HUES6 (cell line): Measurements from ENCODE around the gene PHETA1.

Source experiments
- H3K27ac ChIP-seq: 2 replicates; pipeline ENCODE4 v1.7.0; 2013; ENCODE audit warnings: low read depth, mild to moderate bottlenecking, low read length, inconsistent platforms
- H3K27me3 ChIP-seq: 2 replicates; pipeline ENCODE4 v1.6.1; 2013; ENCODE audit warnings: low read length; ENCODE audit not compliant: control insufficient read depth, insufficient read depth
- H3K36me3 ChIP-seq: 2 replicates; pipeline ENCODE4 v1.6.1; 2013; ENCODE audit warnings: low read length; ENCODE audit not compliant: control insufficient read depth, insufficient read depth
- H3K4me1 ChIP-seq: 2 replicates; pipeline ENCODE4 v1.6.1; 2013; ENCODE audit warnings: low read length; ENCODE audit not compliant: control insufficient read depth, insufficient read depth
- H3K4me3 ChIP-seq: 2 replicates; pipeline ENCODE4 v1.5.1; 2013; ENCODE audit warnings: low read depth, low read length
- H3K9ac ChIP-seq: one replicate; pipeline ENCODE4 v1.6.1; 2013; ENCODE audit warnings: mild to moderate bottlenecking, low read length
- H3K9me3 ChIP-seq: 2 replicates; pipeline ENCODE4 v1.6.1; 2013; ENCODE audit warnings: low read depth, low read length; ENCODE audit not compliant: control insufficient read depth, insufficient read depth

The PHETA1 gene

GRCh38 chr12:111313833-111314259, 55.0 kb downstream of the PHETA1 start:
- no peak overlapping the region for H3K9ac ChIP-seq
- H3K36me3 ChIP-seq = no peaks in the 10 kb centered on the region; the same call in 1 of the 2 replicates
- H3K27me3 ChIP-seq = no peaks in the 10 kb centered on the region
- H3K4me1 ChIP-seq = no peaks in the 10 kb centered on the region
- no peaks in the 10 kb centered on the region for H3K9me3 ChIP-seq
- no peak overlapping the region for H3K4me3 ChIP-seq
- H3K27ac ChIP-seq = no peak overlapping the region

DNA sequence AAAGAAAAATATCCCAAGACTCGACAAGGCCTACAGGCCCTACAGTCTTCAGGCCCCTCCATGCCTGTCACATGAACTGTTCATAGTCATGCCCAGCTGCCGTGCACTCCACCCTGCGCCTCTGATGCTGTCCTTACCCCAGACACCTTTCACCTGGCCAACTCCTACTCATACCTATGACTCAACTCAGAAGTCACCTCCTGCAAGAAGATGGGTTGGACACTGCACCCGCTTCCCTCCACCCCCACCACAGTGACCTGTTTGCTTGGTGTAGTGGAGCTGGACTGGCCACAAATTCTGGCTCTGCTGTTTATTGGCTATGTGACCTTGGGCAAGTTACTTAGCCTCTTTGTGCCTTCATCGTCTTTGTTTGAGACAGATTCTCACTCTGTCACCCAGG, 56.2 kb downstream of the PHETA1 start:
- no peak overlapping the region for H3K4me3 ChIP-seq
- no peaks in the 10 kb centered on the region for H3K4me1 ChIP-seq
- H3K27me3 ChIP-seq = no peaks in the 10 kb centered on the region
- H3K36me3 ChIP-seq = no peaks in the 10 kb centered on the region; the same call in 1 of the 2 replicates
- no peaks in the 10 kb centered on the region for H3K9me3 ChIP-seq
- no peak overlapping the region for H3K27ac ChIP-seq
- no peak overlapping the region for H3K9ac ChIP-seq

- H3K9me3 ChIP-seq = no peaks in the 10 kb centered on the region
- no peak overlapping the region for H3K4me3 ChIP-seq
- no peak overlapping the region for H3K27ac ChIP-seq
- H3K9ac ChIP-seq = no peak overlapping the region
- H3K27me3 ChIP-seq = no peaks in the 10 kb centered on the region
- no peaks in the 10 kb centered on the region for H3K4me1 ChIP-seq
- H3K36me3 ChIP-seq = no peaks in the 10 kb centered on the region; the same call in 1 of the 2 replicates
Measured at GRCh38 chr12:111312016-111312415, 56.9 kb downstream of the PHETA1 start.

DNA sequence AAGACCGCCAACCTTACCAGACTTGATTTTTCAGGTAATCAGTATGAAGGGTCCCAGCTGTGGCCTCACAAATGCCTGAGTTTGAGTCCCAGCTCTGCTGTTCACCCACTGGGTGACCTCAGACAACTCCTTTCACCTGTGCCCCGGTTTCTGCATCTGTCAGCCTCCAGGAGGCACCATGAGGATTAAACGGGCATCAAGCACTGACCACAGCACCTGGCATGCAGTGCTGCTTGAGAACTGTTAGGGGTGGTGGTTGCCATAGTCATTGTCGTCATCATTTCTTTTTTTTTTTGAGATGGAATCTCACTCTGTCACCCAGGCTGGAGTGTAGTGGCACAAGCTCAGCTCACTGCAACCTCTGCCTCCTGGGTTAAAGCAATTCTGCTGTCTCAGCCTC, 57.9 kb downstream of the PHETA1 start:
- Histone ChIP-seq H3K4me3 (no peak overlapping the region), H3K27me3 (no peaks in the 10 kb centered on the region), H3K27ac (no peak overlapping the region), H3K9me3 (peaks cover 3% of the 10 kb centered on the region; the same call in 1 of the 2 replicates), H3K4me1 (no peaks in the 10 kb centered on the region), H3K9ac (no peak overlapping the region), H3K36me3 (no peaks in the 10 kb centered on the region; the same call in 1 of the 2 replicates)
